Measurements from ENCODE around the gene SLC2A2. TPM values are rescaled to one million over a fixed set of nuclear protein-coding genes. Genes with fewer than 3 reads are reported as not detected.

Gene SLC2A2
- total and polyA plus RNA-seq, 5 donors, result not detected

DNA sequence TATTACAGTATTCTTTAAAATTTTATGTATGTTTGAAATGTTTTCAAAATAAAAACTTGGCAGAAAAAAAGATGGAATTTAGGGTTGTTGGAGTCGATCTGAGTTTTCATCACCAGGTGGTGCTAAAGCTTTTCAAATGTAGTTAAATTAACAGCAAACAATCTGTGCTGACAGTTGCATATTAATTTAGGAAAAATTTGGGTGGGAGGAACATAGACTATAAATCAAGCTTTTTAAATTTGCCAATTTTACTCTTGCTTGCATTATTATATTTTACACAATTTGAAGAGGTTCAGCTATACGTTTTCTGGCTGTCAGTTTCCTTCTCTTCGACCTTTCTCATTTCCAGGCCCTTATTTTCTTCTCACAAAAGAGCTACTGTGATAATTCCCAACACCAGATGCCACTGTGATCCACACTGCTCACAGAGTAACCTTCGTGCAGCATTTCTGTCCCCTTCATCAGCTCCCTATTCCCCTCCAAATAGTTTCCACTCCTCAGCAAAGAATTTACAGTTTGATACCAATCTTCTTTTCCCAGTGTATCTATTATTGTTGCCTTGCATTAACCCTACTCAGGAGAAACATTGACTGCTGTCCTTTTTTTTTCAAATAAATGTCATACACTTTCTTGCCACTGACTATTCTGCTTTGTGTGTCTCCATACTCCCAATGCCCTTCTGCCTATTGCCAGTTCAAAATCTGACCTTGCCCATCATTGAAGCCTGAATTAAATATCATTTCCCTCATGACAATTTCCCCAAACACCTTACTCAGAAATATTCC, 64.7 kb downstream of the SLC2A2 start:
- ATAC-seq (no peak), DNase-seq (no peak)
- WGBS, result 29% methylated on average over 4 of the region's 4 CpGs
- Histone ChIP-seq H3K4me3 (ENCODE audit: low read length) (no peak overlapping the region), H3K27me3 (ENCODE audit: control insufficient read depth, insufficient read depth) (no peaks in the 10 kb centered on the region), H3K27ac (ENCODE audit: low read length) (no peak overlapping the region), H3K4me1 (ENCODE audit: control insufficient read depth, insufficient read depth, low read length) (no peaks in the 10 kb centered on the region), H3K9me3 (ENCODE audit: control insufficient read depth, low read length) (no peaks in the 10 kb centered on the region)
- intact Hi-C loops (cut with DNase I), result loop anchor here in 3 of 4 donors (5.0 to 10.0 kb wide), 2 partner anchors 73 to 605 kb away; no protein-coding TSS in a partner anchor

- Histone ChIP-seq H3K4me1 (ENCODE audit: control insufficient read depth, insufficient read depth, low read length) (no peaks in the 10 kb centered on the region), H3K27ac (ENCODE audit: low read length) (no peak overlapping the region), H3K9me3 (ENCODE audit: control insufficient read depth, low read length) (no peaks in the 10 kb centered on the region), H3K4me3 (ENCODE audit: low read length) (no peak overlapping the region), H3K27me3 (ENCODE audit: control insufficient read depth, insufficient read depth) (no peaks in the 10 kb centered on the region)
- ATAC-seq, result no peak
- intact Hi-C loops (cut with DNase I), result no loop called here
- no peak for DNase-seq
- 80% methylated on average over 1 of the region's 1 CpG for WGBS
Observed at GRCh38 chr3:170959457-170959856, 67.1 kb downstream of the SLC2A2 start.

GRCh38 chr3:170956647-170957046, 69.9 kb downstream of the SLC2A2 start:
- H3K27me3 ChIP-seq (ENCODE audit: control insufficient read depth, insufficient read depth), result no peaks in the 10 kb centered on the region
- intact Hi-C loops (cut with DNase I), result no loop called here
- H3K4me1 ChIP-seq (ENCODE audit: control insufficient read depth, insufficient read depth, low read length), result no peaks in the 10 kb centered on the region

DNA sequence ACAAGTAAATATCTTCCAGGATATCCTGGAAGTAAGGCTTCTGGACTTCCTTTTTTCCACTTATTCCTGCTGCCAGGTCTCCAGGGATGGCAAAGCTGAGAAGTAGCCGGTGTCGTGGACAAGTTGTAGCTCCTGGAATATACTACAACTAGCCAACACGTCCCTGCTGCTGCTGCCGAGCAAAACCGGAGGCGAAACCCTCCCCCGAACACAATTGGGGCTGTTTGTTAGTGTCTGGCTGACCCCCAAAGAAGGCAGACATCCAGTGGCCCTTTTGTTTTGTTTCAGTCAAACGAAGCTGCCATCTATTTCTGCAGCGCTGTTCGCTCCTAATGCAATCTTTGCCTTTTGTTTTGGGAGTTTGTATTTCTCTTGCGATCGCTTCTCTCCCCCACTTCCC, 72.8 kb downstream of the SLC2A2 start:
- Histone ChIP-seq H3K27ac (ENCODE audit: low read length) (no peak overlapping the region), H3K4me1 (ENCODE audit: control insufficient read depth, insufficient read depth, low read length) (no peaks in the 10 kb centered on the region), H3K9me3 (ENCODE audit: control insufficient read depth, low read length) (no peaks in the 10 kb centered on the region), H3K4me3 (ENCODE audit: low read length) (no peak overlapping the region), H3K27me3 (ENCODE audit: control insufficient read depth, insufficient read depth) (no peaks in the 10 kb centered on the region)
- WGBS, result 51% methylated on average over 12 of the region's 12 CpGs
- DNase-seq, result no peak
- intact Hi-C loops (cut with DNase I), result loop anchor here in 1 of 4 donors (5.0 kb wide), 1 partner anchor 619 kb away; no protein-coding TSS in a partner anchor
- no peak for ATAC-seq

More at GRCh38 chr3:170956647-170957046, 69.9 kb downstream of the SLC2A2 start:
- Histone ChIP-seq H3K4me3 (ENCODE audit: low read length) (no peak overlapping the region), H3K27ac (ENCODE audit: low read length) (no peak overlapping the region), H3K9me3 (ENCODE audit: control insufficient read depth, low read length) (no peaks in the 10 kb centered on the region)
- ATAC-seq, result no peak
- no peak for DNase-seq

GRCh38 chr3:170953229-170953628, 73.3 kb downstream of the SLC2A2 start:
- ATAC-seq, result no peak
- Histone ChIP-seq H3K27ac (ENCODE audit: low read length) (no peak overlapping the region), H3K4me3 (ENCODE audit: low read length) (no peak overlapping the region), H3K4me1 (ENCODE audit: control insufficient read depth, insufficient read depth, low read length) (no peaks in the 10 kb centered on the region), H3K27me3 (ENCODE audit: control insufficient read depth, insufficient read depth) (no peaks in the 10 kb centered on the region), H3K9me3 (ENCODE audit: control insufficient read depth, low read length) (no peaks in the 10 kb centered on the region)
- intact Hi-C loops (cut with DNase I), result loop anchor here in 1 of 4 donors (5.0 kb wide), 1 partner anchor 619 kb away; no protein-coding TSS in a partner anchor
- peak in 1 of 3 donors; percentile 20 for DNase-seq
- WGBS, result 75% methylated on average over 13 of the region's 13 CpGs

GRCh38 chr3:170949211-170949610, 77.3 kb downstream of the SLC2A2 start:
- ATAC-seq (no peak), DNase-seq (no peak)
- Histone ChIP-seq H3K27ac (ENCODE audit: low read length) (no peak overlapping the region), H3K4me3 (ENCODE audit: low read length) (no peak overlapping the region), H3K4me1 (ENCODE audit: control insufficient read depth, insufficient read depth, low read length) (no peaks in the 10 kb centered on the region), H3K9me3 (ENCODE audit: control insufficient read depth, low read length) (no peaks in the 10 kb centered on the region), H3K27me3 (ENCODE audit: control insufficient read depth, insufficient read depth) (no peaks in the 10 kb centered on the region)
- 83% methylated on average over 2 of the region's 2 CpGs for WGBS
- intact Hi-C loops (cut with DNase I), result no loop called here

DNA sequence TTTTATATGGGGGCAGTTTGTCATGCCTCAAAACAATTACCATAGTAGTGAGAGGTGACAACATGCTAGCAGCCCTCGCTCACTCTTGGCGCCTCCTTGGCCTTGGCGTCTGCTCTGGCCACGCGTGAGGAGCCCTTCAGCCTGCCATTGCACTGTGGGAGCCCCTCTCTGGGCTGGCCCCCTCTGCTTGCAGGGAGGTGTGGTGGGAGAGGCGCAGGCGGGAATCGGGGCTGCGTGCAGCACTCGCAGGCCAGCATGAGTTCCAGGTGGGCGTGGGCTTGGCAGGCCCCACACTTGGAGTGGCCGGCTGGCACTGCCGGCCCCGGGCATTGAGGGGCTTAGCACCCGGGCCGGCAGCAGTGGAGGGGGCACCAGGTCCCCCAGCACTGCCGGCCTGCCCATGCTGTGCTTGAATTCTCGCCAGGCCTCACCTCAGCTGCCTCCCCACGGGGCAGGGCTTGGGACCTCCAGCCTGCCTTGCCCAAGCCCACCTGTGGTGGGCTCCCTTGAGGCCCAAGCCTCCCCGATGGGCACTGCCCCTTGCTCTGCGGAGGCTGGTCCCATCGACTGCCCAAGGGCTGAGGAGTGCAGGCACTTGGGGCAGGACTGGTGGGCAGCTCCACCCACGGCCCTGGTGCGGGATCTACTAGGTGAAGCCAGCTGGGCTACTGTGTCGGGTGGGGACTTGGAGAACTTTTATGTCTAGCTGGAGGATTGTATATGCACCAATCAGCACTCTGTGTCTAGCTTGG, 79.3 kb downstream of the SLC2A2 start:
- ATAC-seq (peak in 1 of 2 donors; percentile 29), DNase-seq (no peak)
- Histone ChIP-seq H3K27me3 (ENCODE audit: control insufficient read depth, insufficient read depth) (no peaks in the 10 kb centered on the region), H3K9me3 (ENCODE audit: control insufficient read depth, low read length) (no peaks in the 10 kb centered on the region), H3K27ac (ENCODE audit: low read length) (no peak overlapping the region), H3K4me1 (ENCODE audit: control insufficient read depth, insufficient read depth, low read length) (no peaks in the 10 kb centered on the region), H3K4me3 (ENCODE audit: low read length) (no peak overlapping the region)
- 96% methylated on average over 25 of the region's 25 CpGs for WGBS
- intact Hi-C loops (cut with DNase I), result no loop called here

Other genes starting within 250 kb of the SLC2A2 start
- gene RPL22L1, start 156.5 kb downstream of the SLC2A2 start, total RNA-seq, result 10 to 100 TPM; 16.8 to 31.8 (median 18.8) TPM
- gene RPL22L1, start 156.5 kb downstream of the SLC2A2 start, polyA plus RNA-seq, result 44.9 TPM
- 10 to 100 TPM in 3 of 4 donors, 1 to 10 TPM in 1; 9.8 to 14.0 (median 11.4) TPM for gene EIF5A2, start 118.1 kb downstream of the SLC2A2 start, total RNA-seq
- gene EIF5A2, start 118.1 kb downstream of the SLC2A2 start, polyA plus RNA-seq, result 2.6 TPM

All from right cardiac atrium (tissue), 5 donors.